ENCODE measurements around the gene CANX.

DNA sequence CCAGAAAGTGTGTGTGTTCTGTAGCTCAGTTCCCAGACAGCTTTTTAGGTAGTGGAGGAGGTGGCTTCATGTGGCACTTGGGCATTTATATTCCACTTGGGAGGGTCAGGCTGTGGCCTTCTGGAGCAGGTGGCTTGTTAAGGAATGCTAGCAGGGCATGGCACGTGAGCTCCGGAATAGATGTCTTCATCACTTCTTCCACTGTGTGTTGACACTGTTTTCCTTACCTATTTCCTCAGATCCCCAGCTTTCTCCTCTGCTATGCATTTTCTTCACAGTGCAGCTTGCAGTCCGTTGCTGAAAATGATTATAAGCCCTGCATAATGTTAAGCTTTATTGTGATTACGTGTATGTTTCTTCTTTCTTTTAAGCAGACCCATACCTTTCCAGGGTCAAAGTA lies 30.5 kb downstream of the CANX start:
- TF ChIP-seq EZH2 (IDR thresholded peaks at IDR 0.05; ENCODE audit: borderline replicate concordance, low read length) = no peak
- TF ChIP-seq, protein P1, sequence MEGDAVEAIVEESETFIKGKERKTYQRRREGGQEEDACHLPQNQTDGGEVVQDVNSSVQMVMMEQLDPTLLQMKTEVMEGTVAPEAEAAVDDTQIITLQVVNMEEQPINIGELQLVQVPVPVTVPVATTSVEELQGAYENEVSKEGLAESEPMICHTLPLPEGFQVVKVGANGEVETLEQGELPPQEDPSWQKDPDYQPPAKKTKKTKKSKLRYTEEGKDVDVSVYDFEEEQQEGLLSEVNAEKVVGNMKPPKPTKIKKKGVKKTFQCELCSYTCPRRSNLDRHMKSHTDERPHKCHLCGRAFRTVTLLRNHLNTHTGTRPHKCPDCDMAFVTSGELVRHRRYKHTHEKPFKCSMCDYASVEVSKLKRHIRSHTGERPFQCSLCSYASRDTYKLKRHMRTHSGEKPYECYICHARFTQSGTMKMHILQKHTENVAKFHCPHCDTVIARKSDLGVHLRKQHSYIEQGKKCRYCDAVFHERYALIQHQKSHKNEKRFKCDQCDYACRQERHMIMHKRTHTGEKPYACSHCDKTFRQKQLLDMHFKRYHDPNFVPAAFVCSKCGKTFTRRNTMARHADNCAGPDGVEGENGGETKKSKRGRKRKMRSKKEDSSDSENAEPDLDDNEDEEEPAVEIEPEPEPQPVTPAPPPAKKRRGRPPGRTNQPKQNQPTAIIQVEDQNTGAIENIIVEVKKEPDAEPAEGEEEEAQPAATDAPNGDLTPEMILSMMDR (IDR thresholded peaks at IDR 0.05; ENCODE audit: low read length) = no peak

All from OCI-LY1 (cell line).